NCI-H748 (cell line): Measurements from ENCODE around the gene TRPM8.
A peak's percentile ranks its signal among the peaks of the same experiment; 100 is the strongest.
"Not testable (repeated sequence)": the region's sequence is repeated elsewhere in the genome, so short reads cannot be mapped to it uniquely, and the experiment has no call there.

Source experiments
- DNase-seq: peaks from one replicate; lab custom pipeline; 2025; ENCODE audit not compliant: unreplicated experiment; lab: John Stamatoyannopoulos, UW

The TRPM8 gene

GRCh38 chr2:233917116-233917515 lies at the start of gene TRPM8:
Gene TRPM8 (plus strand): TSS chr2:233917373. CDS start chr2:233926538, 9,165 bp downstream.
- DNase-seq, result no peak

- DNase-seq, result peak; percentile 84
Measured at GRCh38 chr2:233867993-233868532, 49.1 kb upstream of the TRPM8 start, which contains the start of gene MSL3B. Gene MSL3B (minus strand): TSS chr2:233868386.

- no peak for DNase-seq
Measured at GRCh38 chr2:233871432-233871831, 45.7 kb upstream of the TRPM8 start.

- DNase-seq, result not testable (repeated sequence)
Measured at GRCh38 chr2:233872125-233872524, 45.0 kb upstream of the TRPM8 start.

GRCh38 chr2:233882353-233882752 lies 34.8 kb upstream of the TRPM8 start:
- DNase-seq, result peak; percentile 3

GRCh38 chr2:233892793-233893192 lies 24.4 kb upstream of the TRPM8 start:
- DNase-seq, result no peak

- not testable (repeated sequence) for DNase-seq
Measured at GRCh38 chr2:233896253-233896652, 20.9 kb upstream of the TRPM8 start.

- no peak for DNase-seq
Measured at GRCh38 chr2:233901367-233901766, 15.8 kb upstream of the TRPM8 start.

GRCh38 chr2:233901884-233902283 lies 15.3 kb upstream of the TRPM8 start:
- DNase-seq, result no peak

GRCh38 chr2:233905945-233906344 lies 11.2 kb upstream of the TRPM8 start:
- DNase-seq, result no peak

- DNase-seq, result no peak
Measured at GRCh38 chr2:233907627-233908026, 9.5 kb upstream of the TRPM8 start.

- DNase-seq, result no peak
Measured at GRCh38 chr2:233912691-233913423, 4.3 kb upstream of the TRPM8 start.

GRCh38 chr2:233915128-233915527 lies 2.0 kb upstream of the TRPM8 start:
- DNase-seq, result peak; percentile 38

- no peak for DNase-seq
Measured at GRCh38 chr2:233919319-233919718, 2.1 kb downstream of the TRPM8 start.

GRCh38 chr2:233919938-233920337 lies 2.8 kb downstream of the TRPM8 start:
- no peak for DNase-seq

GRCh38 chr2:233922471-233922870 lies 5.3 kb downstream of the TRPM8 start:
- DNase-seq, result no peak

GRCh38 chr2:233925402-233925801 lies 8.2 kb downstream of the TRPM8 start:
- DNase-seq, result no peak

GRCh38 chr2:233926806-233927205 lies 9.6 kb downstream of the TRPM8 start:
- no peak for DNase-seq

- peak; percentile 72 for DNase-seq
Measured at GRCh38 chr2:233928594-233929351, 11.6 kb downstream of the TRPM8 start.

GRCh38 chr2:233929352-233930022 lies 12.3 kb downstream of the TRPM8 start:
- DNase-seq, result peak; percentile 43

GRCh38 chr2:233934524-233934923 lies 17.4 kb downstream of the TRPM8 start:
- no peak for DNase-seq
